Endothelial cell of umbilical vein (primary cell): ENCODE data around the gene MYOM3. TPM values are rescaled to one million over a fixed set of nuclear protein-coding genes. Genes with fewer than 3 reads are reported as not detected.

ENCODE experiments used
- BruUV-seq: library from RNA; stranded (reverse); fragments of 400-500 nt; replicated peaks from 2 replicates; lab custom pipeline; 2021; lab: Mats Ljungman, UMichigan
- CTCF ChIA-PET: fragments of 300-600, 350-600 bp; sonication (Branson Sonifier 250); formaldehyde crosslinking; loops from one replicate; lab custom pipeline; 2021; ENCODE audit warnings: antibody characterized with exemption, inconsistent platforms; lab: Charles Lee
- POLR2A ChIA-PET: fragments of 300-600, 350-600 bp; sonication (Branson Sonifier 250); formaldehyde crosslinking; loops from one replicate; lab custom pipeline; 2021; ENCODE audit warnings: antibody characterized with exemption, inconsistent platforms; lab: Charles Lee
- DNase-seq: peaks from one replicate; pipeline ENCODE4 v3.0.0-alpha.2; 2011; ENCODE audit warnings: low read depth, low spot score
- FAIRE-seq: peaks from 2 replicates; lab custom pipeline; 2011; peaks lifted over from hg19 to GRCh38; lab: Jason Lieb, UNC
- H2AFZ ChIP-seq: 2 replicates; pipeline ENCODE4 v1.6.0; 2012; ENCODE audit warnings: low read depth, low read length, control low read depth, inconsistent platforms
- H3K27ac ChIP-seq: 2 replicates; pipeline ENCODE4 v1.5.1; 2011; ENCODE audit warnings: low read depth, mild to moderate bottlenecking, control low read depth, low read length, moderate library complexity; ENCODE audit not compliant: insufficient read depth
- H3K27me3 ChIP-seq, 2 experiments: 2 replicates each; pipeline versions ENCODE4 v1.6.0 to v1.6.1; 2011; ENCODE audit warnings: low read length in 2 of 2, mixed read lengths in 1 of 2; ENCODE audit not compliant: control insufficient read depth in 2 of 2, insufficient read depth in 2 of 2
- H3K36me3 ChIP-seq, 2 experiments: 2 replicates in 1 of 2; 3 replicates in 1 of 2; pipeline ENCODE4 v1.5.1; 2011; ENCODE audit warnings: low read length in 2 of 2, mild to moderate bottlenecking in 1 of 2, moderate library complexity in 1 of 2; ENCODE audit not compliant: control insufficient read depth in 2 of 2, insufficient read depth in 2 of 2; ENCODE audit errors: extremely low read depth in 1 of 2
- H3K4me1 ChIP-seq: 3 replicates; pipeline ENCODE4 v1.5.1; 2011; ENCODE audit warnings: mild to moderate bottlenecking, low read length; ENCODE audit not compliant: control insufficient read depth, insufficient read depth; ENCODE audit errors: extremely low read depth
- H3K4me2 ChIP-seq: 2 replicates; pipeline ENCODE4 v1.6.1; 2011; ENCODE audit warnings: low read length, control low read depth, mixed read lengths; ENCODE audit not compliant: insufficient read depth
- H3K4me3 ChIP-seq, 3 experiments: fragments of 200-600 bp in 1 of 3; sonication (generic), shearing (Covaris generic) in 1 of 3; replicated peaks in 1 of 3; 2 replicates each; pipeline ENCODE4 v1.5.1; 2011 to 2016; ENCODE audit warnings: control low read depth in 3 of 3, low read length in 3 of 3, mild to moderate bottlenecking in 2 of 3, inconsistent platforms in 1 of 3, low read depth in 1 of 3, moderate library complexity in 1 of 3; ENCODE audit not compliant: insufficient read depth in 1 of 3
- H3K79me2 ChIP-seq: 2 replicates; pipeline ENCODE4 v1.6.0; 2012; ENCODE audit warnings: low read length, inconsistent platforms; ENCODE audit not compliant: control insufficient read depth, insufficient read depth
- H3K9ac ChIP-seq: replicated peaks from 2 replicates; pipeline ENCODE3; 2011; ENCODE audit warnings: low read length, control low read depth; ENCODE audit not compliant: insufficient read depth; ENCODE audit errors: extremely low read depth
- H3K9me1 ChIP-seq: replicated peaks from 3 replicates; pipeline ENCODE4 v1.6.0; 2011; ENCODE audit warnings: mild to moderate bottlenecking, low read length; ENCODE audit not compliant: control insufficient read depth, insufficient read depth; ENCODE audit errors: extremely low read depth
- H3K9me3 ChIP-seq: replicated peaks from 2 replicates; pipeline ENCODE4 v1.5.1; 2012; ENCODE audit warnings: low read length, inconsistent platforms; ENCODE audit not compliant: control insufficient read depth, insufficient read depth
- H4K20me1 ChIP-seq: replicated peaks from 2 replicates; pipeline ENCODE3; 2011; ENCODE audit warnings: mild to moderate bottlenecking, low read length; ENCODE audit not compliant: control insufficient read depth, insufficient read depth; ENCODE audit errors: extremely low read depth
- EZH2 ChIP-seq: IDR thresholded peaks from 2 replicates; pipeline ENCODE4 v1.6.1; 2012; ENCODE audit warnings: borderline replicate concordance, low read depth, mild to moderate bottlenecking, moderate library complexity, low read length, inconsistent platforms; ENCODE audit not compliant: severe bottlenecking
- FOS ChIP-seq: IDR thresholded peaks from 2 replicates; pipeline ENCODE4 v1.6.1; 2011; ENCODE audit warnings: mild to moderate bottlenecking, low read length, moderate library complexity, borderline replicate concordance; ENCODE audit not compliant: insufficient read depth
- GATA2 ChIP-seq: IDR thresholded peaks from 2 replicates; pipeline ENCODE4 v1.7.0; 2011; ENCODE audit warnings: low read depth, mild to moderate bottlenecking, moderate library complexity, mixed read lengths, low read length; ENCODE audit not compliant: insufficient read length, insufficient read depth
- JUN ChIP-seq: IDR thresholded peaks from 2 replicates; pipeline ENCODE4 v1.6.1; 2011; ENCODE audit warnings: borderline replicate concordance, low read depth; ENCODE audit not compliant: insufficient read length, insufficient read depth
- MYC ChIP-seq: IDR thresholded peaks from one replicate; pipeline ENCODE4 v1.6.1; 2011; ENCODE audit warnings: mild to moderate bottlenecking, low read depth, low read length
- POLR2A ChIP-seq: IDR thresholded peaks from 2 replicates; pipeline ENCODE4 v1.6.1; 2012; ENCODE audit warnings: low read depth, mild to moderate bottlenecking, control low read depth, low read length
- POLR2AphosphoS5 ChIP-seq: IDR thresholded peaks from 2 replicates; pipeline ENCODE4 v1.6.1; 2012; ENCODE audit warnings: low read depth, mild to moderate bottlenecking, control low read depth, low read length, moderate library complexity; ENCODE audit not compliant: insufficient read depth
- dilution Hi-C: fragments of 300-500 bp; cut with MboI; formaldehyde crosslinking; loops from one replicate; pipeline ENCODE4 v1.15.0; 2019; ENCODE audit warnings: low sequenced_read_pairs; ENCODE audit not compliant: extremely low pct_ligation_motif_present
- intact Hi-C: fragments of 100-400 bp; cut with micrococcal nuclease; formaldehyde crosslinking; loops from one replicate; pipeline ENCODE4 v1.10.0; 2022
- polyA plus RNA-seq, 4 experiments: library from polyadenylated mRNA; depleted of rRNA in 3 of 4; stranded (reverse) in 3 of 4; unstranded in 1 of 4; fragments of >200 nt; gene quantifications; 2 replicates each; pipeline versions ENCODE4 v1.2.1 to v1.2.3, GENCODE V29; 2011 to 2012; ENCODE audit warnings: missing spikeins in 1 of 4
- total RNA-seq: library from RNA; stranded (reverse); gene quantifications from 2 replicates; pipeline ENCODE4 v1.2.3, GENCODE V29; 2021
- TF ChIP-seq, protein P1 (sequence below), 2 donors: IDR thresholded peaks; 1 replicate in 1 of 2; 2 replicates in 1 of 2; pipeline ENCODE4 v1.5.1; 2011; ENCODE audit warnings: low read length in 2 of 2, mild to moderate bottlenecking in 2 of 2, moderate library complexity in 2 of 2, control low read depth in 1 of 2, inconsistent platforms in 1 of 2, low read depth in 1 of 2; ENCODE audit not compliant: insufficient read depth in 1 of 2; ENCODE audit errors: extremely low read depth in 1 of 2
- TF ChIP-seq, protein P2 (sequence below): IDR thresholded peaks from 2 replicates; pipeline ENCODE4 v1.6.1; 2011; ENCODE audit not compliant: insufficient read depth, insufficient read length

MYOM3 gene
- total and polyA plus RNA-seq, 2 donors (not counting 3 experiments of a cell fraction or from before 2014, with no cell fraction given): 0.11 to 0.40 TPM

DNA sequence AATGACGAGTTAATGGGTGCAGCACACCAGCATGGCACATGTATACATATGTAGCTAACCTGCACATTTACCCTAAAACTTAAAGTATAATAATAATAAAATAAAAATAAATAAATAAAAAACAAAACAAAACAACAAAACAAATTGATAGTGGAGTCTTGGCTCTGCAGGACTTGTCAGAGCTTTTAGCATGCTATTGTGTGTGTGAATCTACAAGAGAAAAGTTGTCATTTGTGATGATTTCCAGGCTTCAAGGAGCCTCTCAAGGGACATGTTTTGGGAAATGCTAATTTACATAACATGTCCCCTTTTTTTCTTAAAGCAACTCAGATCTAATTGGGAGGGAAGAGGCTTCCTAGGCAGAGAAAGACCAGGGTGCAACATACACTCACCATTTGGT is 21.9 kb upstream of the MYOM3 start:
- Histone ChIP-seq H3K9me1 (no peaks in the 10 kb centered on the region), H3K4me3 (no peak overlapping the region), H3K4me1 (no peaks in the 10 kb centered on the region), H3K27ac (no peak overlapping the region), H3K9me3 (no peaks in the 10 kb centered on the region), H3K27me3 (peaks cover 3 to 5% of the 10 kb centered on the region in 2 experiments), H3K79me2 (no peaks in the 10 kb centered on the region), H3K4me2 (no peak overlapping the region), H4K20me1 (no peaks in the 10 kb centered on the region), H3K36me3 (no peaks in the 10 kb centered on the region), H2AFZ (no peak overlapping the region), H3K9ac (no peak overlapping the region)
- dilution Hi-C loops: no loop called here
- CTCF ChIA-PET: interaction anchor here (1.1 kb wide), 1 partner anchor 16 kb away, joined by 5 read pairs; no protein-coding TSS in a partner anchor
- POLR2A ChIA-PET: no interaction called here
- TF ChIP-seq POLR2AphosphoS5 (no peak), MYC (no peak), FOS (no peak), POLR2A (no peak), GATA2 (no peak), EZH2 (no peak), JUN (no peak)
- TF ChIP-seq, protein P1, sequence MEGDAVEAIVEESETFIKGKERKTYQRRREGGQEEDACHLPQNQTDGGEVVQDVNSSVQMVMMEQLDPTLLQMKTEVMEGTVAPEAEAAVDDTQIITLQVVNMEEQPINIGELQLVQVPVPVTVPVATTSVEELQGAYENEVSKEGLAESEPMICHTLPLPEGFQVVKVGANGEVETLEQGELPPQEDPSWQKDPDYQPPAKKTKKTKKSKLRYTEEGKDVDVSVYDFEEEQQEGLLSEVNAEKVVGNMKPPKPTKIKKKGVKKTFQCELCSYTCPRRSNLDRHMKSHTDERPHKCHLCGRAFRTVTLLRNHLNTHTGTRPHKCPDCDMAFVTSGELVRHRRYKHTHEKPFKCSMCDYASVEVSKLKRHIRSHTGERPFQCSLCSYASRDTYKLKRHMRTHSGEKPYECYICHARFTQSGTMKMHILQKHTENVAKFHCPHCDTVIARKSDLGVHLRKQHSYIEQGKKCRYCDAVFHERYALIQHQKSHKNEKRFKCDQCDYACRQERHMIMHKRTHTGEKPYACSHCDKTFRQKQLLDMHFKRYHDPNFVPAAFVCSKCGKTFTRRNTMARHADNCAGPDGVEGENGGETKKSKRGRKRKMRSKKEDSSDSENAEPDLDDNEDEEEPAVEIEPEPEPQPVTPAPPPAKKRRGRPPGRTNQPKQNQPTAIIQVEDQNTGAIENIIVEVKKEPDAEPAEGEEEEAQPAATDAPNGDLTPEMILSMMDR (IDR thresholded peaks at IDR 0.05; ENCODE audit: extremely low read depth in 1 of 2, insufficient read depth in 1 of 2, low read depth in 1 of 2, low read length in 2 of 2): no peak
- TF ChIP-seq, protein P2, sequence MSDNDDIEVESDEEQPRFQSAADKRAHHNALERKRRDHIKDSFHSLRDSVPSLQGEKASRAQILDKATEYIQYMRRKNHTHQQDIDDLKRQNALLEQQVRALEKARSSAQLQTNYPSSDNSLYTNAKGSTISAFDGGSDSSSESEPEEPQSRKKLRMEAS: no peak
- intact Hi-C loops: no loop called here
- BruUV-seq: no TSS peak
- no peak for FAIRE-seq
- no peak for DNase-seq
